T-cell (primary cell): ENCODE data around the gene YEATS2. TPM values are rescaled to one million over a fixed set of nuclear protein-coding genes. Genes with fewer than 3 reads are reported as not detected.

Experiments used
- ATAC-seq, 4 experiments: fragments of 200-7000 bp in 3 of 4; fragments of 150-1000 bp in 1 of 4; cut with Tn5 transposase; replicated peaks in 1 of 4; 1 replicate in 3 of 4; 2 replicates in 1 of 4; pipeline ENCODE4 v1.10.0; 2021; ENCODE audit warnings: moderate library complexity in 3 of 4, mild to moderate bottlenecking in 2 of 4, moderate number of reproducible peaks in 1 of 4
- CTCF ChIA-PET, 2 donors: fragments of 300-600 bp; sonication (Branson Sonifier 250); formaldehyde crosslinking; loops; one replicate each; lab custom pipeline; 2022; ENCODE audit warnings: antibody characterized with exemption in 2 of 2; lab: Charles Lee
- POLR2A ChIA-PET, 2 donors: fragments of 300-600 bp; sonication (Branson Sonifier 250); formaldehyde crosslinking; loops; one replicate each; lab custom pipeline; 2022; ENCODE audit warnings: antibody characterized with exemption in 2 of 2; lab: Charles Lee
- DNase-seq, 35 experiments: peaks; one replicate each; pipeline versions ENCODE4 v3.0.0 to v3.0.0-alpha.2; 2013 to 2023
- H3K27ac ChIP-seq: one replicate; pipeline ENCODE4 v1.5.1; 2013; ENCODE audit warnings: low read length
- H3K27me3 ChIP-seq, 2 experiments: replicated peaks in 1 of 2; 1 replicate in 1 of 2; 2 replicates in 1 of 2; pipeline versions ENCODE4 v1.6.1 to v1.7.0; 2013; ENCODE audit warnings: low read length in 1 of 2, mixed read lengths in 1 of 2; ENCODE audit not compliant: control insufficient read depth in 2 of 2, insufficient read depth in 2 of 2; ENCODE audit errors: extremely low read depth in 1 of 2
- H3K36me3 ChIP-seq, 2 donors: 1 replicate in 1 of 2; 2 replicates in 1 of 2; pipeline versions ENCODE4 v1.6.1 to v1.7.0; 2013; ENCODE audit warnings: low read length in 1 of 2; ENCODE audit not compliant: control insufficient read depth in 2 of 2, insufficient read depth in 1 of 2; ENCODE audit errors: extremely low read depth in 1 of 2
- H3K4me1 ChIP-seq, 2 experiments: 1 replicate in 1 of 2; 2 replicates in 1 of 2; pipeline versions ENCODE4 v1.6.1 to v1.7.0; 2013; ENCODE audit warnings: low read length in 2 of 2, mixed read lengths in 1 of 2; ENCODE audit not compliant: insufficient read depth in 2 of 2, control insufficient read depth in 1 of 2; ENCODE audit errors: extremely low read depth in 1 of 2
- H3K4me3 ChIP-seq, 2 donors: 1 replicate in 1 of 2; 2 replicates in 1 of 2; pipeline versions ENCODE4 v1.5.1 to v1.7.0; 2013; ENCODE audit warnings: mild to moderate bottlenecking in 2 of 2, low read length in 1 of 2, moderate library complexity in 1 of 2; ENCODE audit not compliant: control insufficient read depth in 1 of 2; ENCODE audit errors: extremely low read depth in 1 of 2
- H3K9me3 ChIP-seq: 2 replicates; pipeline ENCODE4 v1.7.0; 2013
- H3K27ac Mint-ChIP-seq, 2 donors: one replicate each; pipeline ENCODE4 v1.8.0; 2020 to 2021; ENCODE audit warnings: mild to moderate bottlenecking in 2 of 2, mixed read lengths in 2 of 2
- H3K27me3 Mint-ChIP-seq, 2 donors: one replicate each; pipeline ENCODE4 v1.8.0; 2021 to 2022; ENCODE audit warnings: mixed read lengths in 2 of 2
- H3K36me3 Mint-ChIP-seq: one replicate; pipeline ENCODE4 v1.8.0; 2021; ENCODE audit warnings: mixed read lengths
- H3K4me1 Mint-ChIP-seq, 3 donors: one replicate each; pipeline ENCODE4 v1.8.0; 2020 to 2022; ENCODE audit warnings: mixed read lengths in 3 of 3, mild to moderate bottlenecking in 1 of 3
- H3K4me3 Mint-ChIP-seq, 3 donors: one replicate each; pipeline ENCODE4 v1.8.0; 2020 to 2022; ENCODE audit warnings: mild to moderate bottlenecking in 3 of 3, mixed read lengths in 3 of 3, moderate library complexity in 3 of 3
- H3K9me3 Mint-ChIP-seq, 3 donors: one replicate each; pipeline ENCODE4 v1.8.0; 2020 to 2022; ENCODE audit warnings: mixed read lengths in 3 of 3
- WGBS: methylation state at CpG from one replicate; pipeline ENCODE4 v1.1.5; 2013; ENCODE audit warnings: missing lambda C conversion rate; ENCODE audit not compliant: insufficient coverage; 5-methylcytosine and 5-hydroxymethylcytosine counted together
- total RNA-seq, 35 experiments: library from RNA in 6 of 35; stranded (reverse) in 6 of 35; fragments of 120-200 nt in 1 of 35; gene quantifications; one replicate each; pipeline versions ENCODE4 v1.2.1 to v1.2.4 and lab custom pipeline; 2013 to 2026

Gene YEATS2
- total RNA-seq, 5 donors from 2014 or later (not counting 1 experiment from before 2014, with no cell fraction given): 23.8 to 26.2 (median 25.2) TPM

DNA sequence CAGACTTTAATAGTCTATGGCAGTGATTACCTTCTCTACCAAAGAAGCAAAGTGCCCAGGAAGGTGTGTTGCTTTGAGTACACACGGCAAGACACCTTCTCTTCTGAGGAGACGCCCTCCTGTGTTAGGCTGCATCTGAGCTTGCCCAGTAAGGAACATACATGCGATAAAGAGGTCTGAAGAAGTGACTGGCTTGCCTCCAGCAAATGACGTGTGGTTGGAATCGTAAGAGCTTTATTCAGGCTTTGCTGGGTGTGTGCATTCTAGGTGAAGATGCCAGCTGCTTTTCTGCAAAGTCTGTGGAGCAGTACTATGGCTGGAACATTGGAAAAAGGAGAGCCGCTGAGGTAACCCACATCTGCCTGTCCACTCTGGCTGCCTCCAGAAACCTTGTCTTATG lies 105.4 kb downstream of the YEATS2 start:
- Histone ChIP-seq H3K27ac (no peak overlapping the region), H3K4me1 (no peaks in the 10 kb centered on the region), H3K9me3 (no peaks in the 10 kb centered on the region), H3K36me3 (peaks cover 21 to 82% of the 10 kb centered on the region in 2 donors), H3K27me3 (no peaks in the 10 kb centered on the region), H3K4me3 (no peak overlapping the region)
- Mint-ChIP-seq H3K27me3 (no peaks in the 10 kb centered on the region), H3K9me3 (no peaks in the 10 kb centered on the region), H3K36me3 (peaks cover 68% of the 10 kb centered on the region), H3K4me3 (no peak overlapping the region), H3K4me1 (no peaks in the 10 kb centered on the region), H3K27ac (no peak overlapping the region)
- no peak for ATAC-seq
- POLR2A ChIA-PET: no interaction called here
- 100% methylated on average over 3 of the region's 6 CpGs for WGBS
- CTCF ChIA-PET: no interaction called here
- DNase-seq: no peak

GRCh38 chr3:183807209-183807728 lies 109.7 kb downstream of the YEATS2 start:
- Histone ChIP-seq H3K27ac (no peak overlapping the region), H3K36me3 (peaks cover 26 to 79% of the 10 kb centered on the region in 2 donors), H3K27me3 (no peaks in the 10 kb centered on the region), H3K9me3 (no peaks in the 10 kb centered on the region), H3K4me3 (no peak overlapping the region), H3K4me1 (no peaks in the 10 kb centered on the region)
- no peak overlapping the region for H3K27ac Mint-ChIP-seq
- ChIA-PET CTCF (interaction anchor here in 1 of 2 donors (0.6 kb wide), 1 partner anchor 112 kb away, joined by 3 read pairs; no protein-coding TSS in a partner anchor), POLR2A (no interaction called here)
- DNase-seq: no peak
- no peaks in the 10 kb centered on the region for H3K9me3 Mint-ChIP-seq
- no peak overlapping the region for H3K4me3 Mint-ChIP-seq
- 98% methylated on average over 7 of the region's 12 CpGs for WGBS
- H3K36me3 Mint-ChIP-seq: peaks cover 52% of the 10 kb centered on the region
- H3K27me3 Mint-ChIP-seq: no peaks in the 10 kb centered on the region
- H3K4me1 Mint-ChIP-seq: no peaks in the 10 kb centered on the region
- no peak for ATAC-seq

GRCh38 chr3:183807881-183808280 lies 110.3 kb downstream of the YEATS2 start:
- 100% methylated on average over 9 of the region's 12 CpGs for WGBS
- no peak for DNase-seq
- H3K27me3 ChIP-seq: no peaks in the 10 kb centered on the region
- H3K4me3 ChIP-seq: no peak overlapping the region
- no peaks in the 10 kb centered on the region for H3K4me1 Mint-ChIP-seq
- H3K27me3 Mint-ChIP-seq: no peaks in the 10 kb centered on the region
- H3K27ac Mint-ChIP-seq: no peak overlapping the region
- H3K9me3 Mint-ChIP-seq: no peaks in the 10 kb centered on the region
- no peaks in the 10 kb centered on the region for H3K9me3 ChIP-seq
- CTCF ChIA-PET: no interaction called here
- H3K36me3 ChIP-seq: peaks cover 26 to 74% of the 10 kb centered on the region in 2 donors
- POLR2A ChIA-PET: no interaction called here
- no peaks in the 10 kb centered on the region for H3K4me1 ChIP-seq
- H3K36me3 Mint-ChIP-seq: peaks cover 54% of the 10 kb centered on the region
- H3K27ac ChIP-seq: no peak overlapping the region
- no peak overlapping the region for H3K4me3 Mint-ChIP-seq
- no peak for ATAC-seq

GRCh38 chr3:183808355-183808754 lies 110.8 kb downstream of the YEATS2 start:
- Mint-ChIP-seq H3K4me3 (no peak overlapping the region), H3K36me3 (peaks cover 51% of the 10 kb centered on the region), H3K9me3 (no peaks in the 10 kb centered on the region), H3K27me3 (no peaks in the 10 kb centered on the region), H3K27ac (no peak overlapping the region), H3K4me1 (no peaks in the 10 kb centered on the region)
- no peaks in the 10 kb centered on the region for H3K9me3 ChIP-seq
- ChIA-PET POLR2A (no interaction called here), CTCF (no interaction called here)
- WGBS: 97% methylated on average over 4 of the region's 11 CpGs
- DNase-seq (no peak), ATAC-seq (no peak)
- no peaks in the 10 kb centered on the region for H3K4me1 ChIP-seq
- no peak overlapping the region for H3K4me3 ChIP-seq
- no peak overlapping the region for H3K27ac ChIP-seq
- H3K27me3 ChIP-seq: no peaks in the 10 kb centered on the region
- H3K36me3 ChIP-seq: peaks cover 31 to 71% of the 10 kb centered on the region in 2 donors

DNA sequence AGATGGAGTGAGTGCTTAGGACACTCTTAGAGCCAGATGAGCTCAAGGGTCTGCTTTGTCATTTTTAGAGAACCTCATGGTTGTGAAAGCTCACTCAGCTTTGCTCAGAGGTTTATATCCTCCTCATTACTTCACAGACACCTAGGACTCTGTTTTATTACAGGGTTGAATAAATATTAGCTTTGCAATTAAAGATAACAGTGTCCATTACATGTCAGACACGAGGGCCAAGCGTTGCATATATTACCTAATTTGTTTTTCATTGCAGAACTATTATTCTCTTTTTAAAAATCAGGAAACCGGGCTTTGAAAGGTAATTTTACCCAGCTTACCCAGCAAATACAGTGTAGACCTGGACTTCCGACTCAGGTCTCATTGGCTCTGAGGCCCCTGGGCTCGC lies 111.7 kb downstream of the YEATS2 start:
- 95% methylated on average over 3 of the region's 5 CpGs for WGBS
- H3K36me3 ChIP-seq: peaks cover 27 to 64% of the 10 kb centered on the region in 2 donors
- no peaks in the 10 kb centered on the region for H3K27me3 Mint-ChIP-seq
- POLR2A ChIA-PET: no interaction called here
- H3K9me3 ChIP-seq: no peaks in the 10 kb centered on the region
- no peak overlapping the region for H3K4me3 Mint-ChIP-seq
- no peak for ATAC-seq
- H3K9me3 Mint-ChIP-seq: no peaks in the 10 kb centered on the region
- H3K4me1 ChIP-seq: no peaks in the 10 kb centered on the region
- H3K27ac Mint-ChIP-seq: no peak overlapping the region
- no peak overlapping the region for H3K27ac ChIP-seq
- no peak for DNase-seq
- peaks cover 42% of the 10 kb centered on the region for H3K36me3 Mint-ChIP-seq
- CTCF ChIA-PET: no interaction called here
- no peaks in the 10 kb centered on the region for H3K27me3 ChIP-seq
- H3K4me3 ChIP-seq: no peak overlapping the region
- peaks cover 0 to under 1% (median 0%) of the 10 kb centered on the region in 3 donors for H3K4me1 Mint-ChIP-seq

DNA sequence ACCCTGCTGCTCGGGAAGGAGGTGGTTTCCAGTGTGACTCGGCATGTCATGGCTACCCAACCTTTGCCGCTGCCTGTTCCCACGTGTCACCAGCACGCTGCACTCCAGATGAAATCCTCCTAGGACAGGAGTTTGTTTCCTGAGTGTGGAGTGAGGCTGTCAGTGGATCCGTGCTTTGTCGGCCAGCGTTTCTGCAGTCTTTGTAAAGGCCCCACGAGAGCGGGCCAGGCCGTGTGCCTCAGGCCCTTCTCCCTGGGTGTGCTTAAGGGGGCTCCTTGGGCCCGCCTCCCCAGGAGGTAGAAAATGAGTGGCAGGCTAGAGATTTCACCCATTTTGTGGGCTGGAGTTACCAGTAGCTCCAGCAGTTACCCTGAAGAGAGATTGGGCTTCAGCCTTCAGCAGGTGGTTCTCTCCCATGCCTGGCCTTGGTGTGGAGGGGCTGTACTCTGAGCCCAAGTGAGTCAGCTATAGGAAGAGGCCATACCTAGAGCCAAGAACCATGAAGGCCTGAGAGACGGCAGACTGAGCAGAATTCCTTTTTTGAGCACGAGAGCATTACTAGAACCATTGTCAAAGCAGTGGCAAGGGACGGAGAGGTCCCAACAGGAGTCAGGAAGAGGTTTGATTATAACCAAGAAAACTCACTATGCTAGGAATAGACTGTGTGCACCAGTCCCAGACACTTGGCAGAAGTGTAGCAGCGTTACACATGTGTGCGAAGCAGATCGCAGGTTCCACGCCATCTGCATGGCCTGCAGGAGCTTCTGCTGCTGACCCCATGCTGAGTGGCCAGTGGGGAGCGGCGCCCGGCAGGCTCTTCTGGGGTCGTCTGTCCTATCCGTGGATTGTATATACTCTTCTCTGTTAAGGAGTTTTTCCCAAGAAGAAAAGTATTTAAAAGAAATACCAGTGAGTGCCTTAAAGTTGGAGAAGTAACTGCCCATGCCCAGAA lies 113.3 kb downstream of the YEATS2 start:
- DNase-seq (no peak), ATAC-seq (no peak)
- 92% methylated on average over 18 of the region's 24 CpGs for WGBS
- peaks cover 24 to 50% of the 10 kb centered on the region in 2 donors for H3K36me3 ChIP-seq
- Mint-ChIP-seq H3K36me3 (peaks cover 37% of the 10 kb centered on the region), H3K4me1 (peaks cover 1 to 12% (median 10%) of the 10 kb centered on the region in 3 donors), H3K27me3 (no peaks in the 10 kb centered on the region), H3K27ac (no peak overlapping the region), H3K4me3 (no peak overlapping the region), H3K9me3 (no peaks in the 10 kb centered on the region)
- no peak overlapping the region for H3K27ac ChIP-seq
- peaks cover 0 to 12% of the 10 kb centered on the region in 2 experiments for H3K4me1 ChIP-seq
- no peaks in the 10 kb centered on the region for H3K9me3 ChIP-seq
- CTCF ChIA-PET: no interaction called here
- POLR2A ChIA-PET: interaction anchor here in 1 of 2 donors (0.5 kb wide), 1 partner anchor 49 kb away, joined by 4 read pairs; no protein-coding TSS in a partner anchor
- no peak overlapping the region for H3K4me3 ChIP-seq
- no peaks in the 10 kb centered on the region for H3K27me3 ChIP-seq
